Measurements from ENCODE around the gene SYNDIG1. TPM values are rescaled to one million over a fixed set of nuclear protein-coding genes. Genes with fewer than 3 reads are reported as not detected.

The SYNDIG1 gene
- total RNA-seq, 2 donors from 2014 or later: 0.12 to 0.45 TPM

DNA sequence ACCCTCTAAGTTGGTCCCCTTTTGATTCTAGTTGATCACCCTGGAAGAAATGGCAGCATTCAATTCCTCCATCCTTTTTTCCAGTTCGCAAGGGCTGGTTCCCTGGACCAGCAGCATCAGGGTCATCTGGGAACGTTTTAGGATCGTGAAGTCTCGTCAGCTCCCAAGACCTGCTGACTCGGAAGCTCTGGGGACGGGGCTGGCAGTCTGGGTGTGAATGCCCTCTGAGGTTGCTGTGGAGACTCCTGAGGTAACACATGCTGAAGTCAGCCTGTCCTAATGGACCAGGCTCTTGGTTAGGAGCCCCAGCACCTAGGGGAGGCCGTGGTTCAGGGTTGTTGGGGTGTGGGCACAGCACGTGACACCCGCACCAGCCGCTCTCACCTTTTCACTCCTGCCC is 164.1 kb downstream of the SYNDIG1 start:
- intact Hi-C loops (cut with DNase I, micrococcal nuclease): no loop called here
- ATAC-seq (no peak), DNase-seq (no peak)

DNA sequence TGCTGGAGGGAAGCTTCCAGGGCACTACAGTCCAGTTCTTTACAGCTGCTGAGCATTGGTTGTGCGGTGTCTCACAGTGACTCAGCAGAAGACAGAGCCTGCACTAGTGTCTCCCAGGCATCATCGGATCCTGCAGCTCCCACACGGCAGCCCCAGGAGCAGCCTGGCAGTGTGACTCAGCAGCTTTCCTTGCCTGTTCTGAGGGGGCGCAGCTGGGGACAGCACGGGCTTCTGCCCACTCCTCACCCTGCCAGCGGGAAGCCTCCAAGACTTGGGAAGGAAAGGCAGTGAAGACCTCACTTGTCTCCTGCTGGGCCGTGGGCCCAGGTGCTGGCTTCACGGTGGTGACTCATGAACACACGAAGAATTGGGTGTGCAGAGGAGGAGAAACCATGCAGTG is 165.4 kb downstream of the SYNDIG1 start:
- intact Hi-C loops (cut with DNase I, micrococcal nuclease): no loop called here
- DNase-seq: peak in 1 of 2 donors; percentile 41
- ATAC-seq: no peak

DNA sequence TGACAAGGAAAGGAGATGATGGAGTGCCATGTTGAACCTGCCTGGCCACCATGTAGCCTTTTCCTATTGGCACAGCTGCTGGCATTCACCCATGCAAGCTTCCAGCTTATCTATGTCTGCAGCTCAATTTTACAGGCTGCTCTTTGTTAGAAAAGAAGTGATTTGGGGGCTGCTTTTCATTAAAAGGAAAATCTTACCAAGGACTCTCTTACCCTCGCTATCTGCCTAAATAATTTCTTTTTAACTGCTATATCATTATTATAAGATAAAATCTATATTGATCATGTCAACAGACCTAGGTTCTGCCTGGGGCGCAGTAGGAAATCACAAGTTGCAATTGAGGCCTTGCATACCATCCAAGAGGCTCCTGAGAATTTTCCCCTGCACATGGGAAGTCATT is 167.2 kb downstream of the SYNDIG1 start:
- ATAC-seq: no peak
- intact Hi-C loops (cut with DNase I, micrococcal nuclease): no loop called here

DNA sequence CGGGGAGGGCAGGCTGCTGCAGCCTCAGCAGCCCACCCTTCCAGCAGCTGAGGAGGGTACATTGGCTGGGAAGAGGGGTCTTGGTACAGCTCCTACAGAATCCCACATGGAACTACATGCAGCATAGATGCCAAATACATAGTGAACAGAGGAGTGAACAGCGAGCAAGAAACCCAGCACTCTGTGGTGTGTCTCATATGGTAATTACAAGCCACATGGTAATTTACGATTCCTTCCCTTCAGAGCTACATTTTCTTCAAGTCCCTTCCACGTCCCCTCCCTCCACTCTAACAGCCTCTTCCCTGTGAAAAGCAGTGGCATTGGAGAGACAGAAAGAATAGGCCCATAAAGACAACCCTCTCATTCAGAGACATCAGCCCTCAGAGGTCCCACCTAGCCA is 167.7 kb downstream of the SYNDIG1 start:
- no peak for ATAC-seq
- no peak for DNase-seq
- intact Hi-C loops (cut with DNase I, micrococcal nuclease): no loop called here

More for the DNA sequence above, 167.2 kb downstream of the SYNDIG1 start:
- no peak for DNase-seq

DNA sequence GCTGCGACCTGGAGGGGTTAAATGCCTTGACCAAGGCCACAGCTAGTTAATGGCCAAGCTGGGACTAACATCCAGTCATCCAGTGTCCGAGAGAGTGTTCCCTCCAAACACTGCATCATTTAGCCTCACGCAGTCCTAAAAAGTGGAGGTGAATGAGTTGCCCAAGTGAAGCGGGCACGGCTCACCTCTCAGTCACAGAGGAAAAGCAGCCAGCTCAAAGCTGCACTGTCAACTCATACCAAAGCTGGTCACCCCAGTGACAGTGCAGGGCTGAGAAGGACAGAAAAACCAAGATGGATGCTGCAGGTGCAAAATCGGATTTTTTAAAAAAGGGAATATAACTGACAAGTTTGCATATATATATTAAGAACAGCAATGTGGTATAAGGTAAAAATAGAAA is 168.5 kb downstream of the SYNDIG1 start:
- intact Hi-C loops (cut with DNase I, micrococcal nuclease): no loop called here
- ATAC-seq (no peak), DNase-seq (no peak)

DNA sequence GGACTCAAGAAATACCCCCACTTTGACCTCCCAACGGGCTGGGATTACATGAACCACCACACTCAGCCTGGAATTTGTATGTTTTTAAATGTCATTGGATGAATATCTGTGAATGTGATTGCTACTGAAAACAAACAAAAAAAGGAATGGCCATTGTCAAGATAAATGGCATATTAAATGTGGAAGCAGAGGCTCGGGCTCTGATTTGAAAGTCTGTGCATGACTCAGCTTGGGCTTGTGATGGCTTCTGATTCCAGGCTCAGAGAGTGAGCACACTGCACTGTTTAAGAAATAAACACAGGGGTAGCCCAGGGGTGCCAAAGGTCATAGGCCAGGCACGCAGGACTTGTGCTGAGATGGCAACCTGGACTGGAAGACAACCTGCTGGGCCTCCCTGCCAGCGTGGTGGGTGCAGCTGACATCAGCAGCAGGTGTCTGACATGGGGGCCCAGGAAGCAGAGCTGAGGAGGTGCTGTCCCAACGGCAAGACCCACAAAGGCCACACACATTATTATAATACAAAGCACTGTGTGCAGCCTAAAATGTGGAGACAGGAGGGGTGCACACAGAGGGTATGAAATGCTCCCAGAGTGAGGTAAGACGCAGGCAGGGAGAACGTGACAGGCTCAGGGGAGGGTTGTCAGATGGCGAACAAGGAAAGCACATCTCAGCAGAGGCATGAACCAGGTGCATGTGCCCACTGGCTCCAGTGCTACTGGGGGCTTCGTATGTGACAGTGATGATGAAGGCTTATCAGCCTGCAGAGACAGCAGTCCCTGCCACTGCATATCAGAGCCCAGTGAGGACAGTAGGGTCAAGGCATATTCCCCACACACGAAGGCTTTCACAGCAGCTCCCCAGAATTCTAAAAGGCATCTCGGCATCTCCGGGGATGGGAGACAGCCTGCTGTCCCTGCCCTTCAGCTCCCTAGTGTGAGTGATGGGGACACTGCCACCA is 169.4 kb downstream of the SYNDIG1 start:
- intact Hi-C loops (cut with DNase I, micrococcal nuclease): no loop called here
- no peak for DNase-seq
- ATAC-seq: no peak

DNA sequence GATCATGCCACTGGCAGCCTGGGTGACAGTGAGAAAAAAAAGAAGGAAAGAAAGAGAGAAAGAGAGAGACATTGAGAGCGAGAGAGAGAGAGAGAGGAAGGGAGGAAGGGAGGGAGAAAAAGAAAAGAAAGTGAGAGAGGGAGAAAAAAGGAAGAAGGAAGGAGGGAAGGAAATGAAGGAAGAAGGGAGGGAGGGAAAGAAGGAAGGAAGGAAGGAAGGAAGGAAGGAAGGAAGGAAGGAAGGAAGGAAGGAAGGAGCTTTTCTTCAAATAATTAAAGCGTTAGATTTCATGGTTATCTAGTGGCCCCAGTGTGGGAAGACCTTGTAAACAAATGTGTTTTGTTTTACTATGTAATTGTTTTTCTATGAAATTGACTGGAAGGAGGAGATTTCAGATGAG is 170.8 kb downstream of the SYNDIG1 start:
- ATAC-seq (no peak), DNase-seq (no peak)
- intact Hi-C loops (cut with DNase I, micrococcal nuclease): no loop called here

DNA sequence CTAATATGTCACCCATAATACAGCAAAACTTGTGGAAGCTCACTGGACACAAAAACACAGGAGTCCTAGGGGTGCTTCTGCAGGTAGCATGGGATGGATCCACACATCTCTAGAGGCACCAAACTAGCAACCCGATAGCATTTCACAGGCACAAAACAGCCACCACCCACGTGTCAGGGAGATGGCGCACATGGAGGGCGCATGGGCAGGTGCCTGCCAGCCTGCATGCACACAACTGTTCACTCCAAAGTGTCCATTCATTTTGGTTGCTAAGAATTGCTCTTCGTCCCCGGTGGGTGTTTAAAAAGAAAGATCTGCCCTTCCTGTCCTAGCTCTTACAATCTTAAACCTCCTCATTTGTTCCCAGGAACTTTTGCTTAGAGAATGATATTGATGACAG is 171.3 kb downstream of the SYNDIG1 start:
- intact Hi-C loops (cut with DNase I, micrococcal nuclease): no loop called here
- ATAC-seq: no peak
- DNase-seq: no peak

DNA sequence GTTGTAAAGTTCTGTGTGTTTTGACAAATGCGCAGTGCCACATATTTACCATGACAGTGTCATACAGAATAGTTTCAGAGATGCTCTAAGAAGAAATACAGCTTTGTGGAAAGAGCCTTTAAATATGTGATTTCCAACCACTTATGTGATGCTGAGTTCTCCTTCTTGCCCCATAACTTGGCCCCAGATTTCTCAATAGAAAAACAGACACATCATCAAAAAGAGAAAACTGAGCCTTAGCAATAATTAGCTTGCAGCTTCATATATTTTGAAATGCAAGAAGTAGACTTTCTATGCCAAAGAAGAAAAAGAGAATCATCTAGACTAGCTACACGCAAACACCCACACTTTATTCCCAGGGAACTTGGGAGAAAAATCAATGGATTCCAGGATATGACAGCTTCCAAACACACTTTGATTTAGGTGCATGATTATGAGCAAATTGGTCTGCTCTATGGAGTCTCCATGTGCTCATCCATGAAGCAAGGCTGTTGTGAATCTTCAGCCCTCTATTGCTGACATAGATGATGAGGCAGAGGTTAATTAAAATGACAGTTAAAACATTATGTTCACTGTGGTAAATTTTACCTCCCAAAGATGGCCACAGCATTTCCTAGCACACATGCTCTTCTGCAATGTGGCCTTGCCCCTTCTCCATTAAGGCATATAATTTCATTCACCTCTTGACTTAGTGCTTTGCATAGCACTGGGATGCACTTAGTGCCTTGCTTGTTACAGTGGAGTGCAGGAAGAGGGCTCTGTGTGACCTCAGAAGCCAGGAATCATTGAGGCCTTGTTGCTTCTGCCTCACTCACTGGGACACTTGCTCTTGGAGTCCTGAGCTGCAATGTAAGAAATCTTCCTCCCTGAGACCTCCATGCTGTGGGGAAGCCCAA is 174.6 kb downstream of the SYNDIG1 start:
- intact Hi-C loops (cut with DNase I, micrococcal nuclease): no loop called here
- no peak for DNase-seq

DNA sequence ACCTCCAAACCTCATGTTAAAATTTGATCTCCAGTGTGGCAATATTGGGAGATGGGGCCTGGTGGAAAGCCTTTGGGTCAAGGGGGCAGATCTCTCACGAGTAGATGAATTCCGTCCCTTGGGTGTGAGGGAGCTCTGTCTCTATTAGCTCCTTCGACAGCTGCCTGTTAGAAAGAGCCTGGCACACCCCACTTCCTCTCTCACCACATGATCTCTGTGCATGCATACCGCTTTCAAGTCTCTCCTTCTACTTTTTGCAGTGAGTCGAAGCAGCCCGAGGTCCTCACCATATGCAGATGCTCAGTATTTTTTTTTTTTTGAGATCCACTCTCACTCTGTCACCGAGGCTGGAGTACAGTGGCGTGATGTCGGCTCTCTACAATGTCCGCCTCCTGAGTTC is 176.9 kb downstream of the SYNDIG1 start:
- ATAC-seq (no peak), DNase-seq (no peak)
- intact Hi-C loops (cut with DNase I, micrococcal nuclease): no loop called here

More for the DNA sequence above, 174.6 kb downstream of the SYNDIG1 start:
- ATAC-seq: no peak

DNA sequence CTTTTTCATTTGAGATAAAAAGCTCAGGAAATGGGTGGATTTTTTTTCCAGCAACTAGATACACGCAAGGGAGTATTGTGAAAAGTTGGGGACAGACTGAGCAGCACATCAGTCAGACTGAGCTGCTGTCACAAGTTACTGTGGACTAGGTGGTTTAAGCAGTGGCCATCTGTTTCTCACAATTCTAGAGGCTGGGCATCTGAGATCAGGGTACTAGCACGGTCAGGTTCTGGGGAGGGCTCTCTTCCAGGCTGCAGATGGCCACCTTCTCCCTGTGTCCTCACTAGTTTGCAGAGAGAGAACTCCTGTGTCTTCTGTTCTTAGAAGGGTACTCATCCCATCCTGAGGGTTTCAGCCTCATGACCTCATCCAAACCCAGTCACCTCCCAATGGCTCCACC is 178.3 kb downstream of the SYNDIG1 start:
- intact Hi-C loops (cut with DNase I, micrococcal nuclease): no loop called here
- ATAC-seq (no peak), DNase-seq (no peak)

DNA sequence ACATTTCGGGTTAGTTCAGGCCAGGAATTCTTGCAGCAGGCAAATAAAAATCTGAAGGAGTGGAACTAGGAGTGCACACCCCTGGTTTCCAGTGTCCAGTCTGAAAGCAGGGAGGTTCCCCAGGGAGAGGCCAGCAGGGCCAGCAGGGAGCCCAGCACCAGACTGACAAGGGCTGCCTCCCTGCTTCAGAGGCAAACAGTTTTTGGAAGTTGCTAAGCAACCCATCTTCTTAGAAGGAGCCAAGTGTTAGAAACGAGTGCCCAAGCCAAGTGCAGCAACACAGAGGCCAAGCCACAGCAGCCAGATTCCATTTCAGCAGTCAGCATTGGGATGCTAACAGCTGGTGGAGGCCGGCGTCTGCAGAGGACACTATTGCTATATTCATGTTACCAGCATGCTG is 179.1 kb downstream of the SYNDIG1 start:
- DNase-seq: no peak
- intact Hi-C loops (cut with DNase I, micrococcal nuclease): no loop called here
- no peak for ATAC-seq

DNA sequence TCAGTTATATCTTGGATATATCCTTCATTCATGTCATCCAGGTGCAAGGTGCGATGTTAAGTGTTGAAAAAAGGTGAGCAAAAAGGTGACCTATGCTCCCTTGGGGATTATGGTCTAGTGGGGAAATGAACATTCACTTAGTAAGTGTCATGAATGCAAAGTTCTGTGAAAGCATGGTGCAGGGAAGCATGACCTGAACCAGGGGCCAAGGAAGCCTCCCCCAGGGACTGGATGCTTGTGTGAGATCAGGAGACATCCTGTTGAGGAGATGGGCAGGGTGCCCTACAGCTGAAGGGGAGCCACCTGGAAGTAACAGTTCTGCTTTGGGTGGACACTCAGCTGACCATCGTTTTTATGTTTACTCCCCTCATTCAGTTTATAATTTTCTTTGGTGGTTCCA is 179.5 kb downstream of the SYNDIG1 start:
- no peak for DNase-seq
- intact Hi-C loops (cut with DNase I, micrococcal nuclease): no loop called here
- ATAC-seq: no peak

DNA sequence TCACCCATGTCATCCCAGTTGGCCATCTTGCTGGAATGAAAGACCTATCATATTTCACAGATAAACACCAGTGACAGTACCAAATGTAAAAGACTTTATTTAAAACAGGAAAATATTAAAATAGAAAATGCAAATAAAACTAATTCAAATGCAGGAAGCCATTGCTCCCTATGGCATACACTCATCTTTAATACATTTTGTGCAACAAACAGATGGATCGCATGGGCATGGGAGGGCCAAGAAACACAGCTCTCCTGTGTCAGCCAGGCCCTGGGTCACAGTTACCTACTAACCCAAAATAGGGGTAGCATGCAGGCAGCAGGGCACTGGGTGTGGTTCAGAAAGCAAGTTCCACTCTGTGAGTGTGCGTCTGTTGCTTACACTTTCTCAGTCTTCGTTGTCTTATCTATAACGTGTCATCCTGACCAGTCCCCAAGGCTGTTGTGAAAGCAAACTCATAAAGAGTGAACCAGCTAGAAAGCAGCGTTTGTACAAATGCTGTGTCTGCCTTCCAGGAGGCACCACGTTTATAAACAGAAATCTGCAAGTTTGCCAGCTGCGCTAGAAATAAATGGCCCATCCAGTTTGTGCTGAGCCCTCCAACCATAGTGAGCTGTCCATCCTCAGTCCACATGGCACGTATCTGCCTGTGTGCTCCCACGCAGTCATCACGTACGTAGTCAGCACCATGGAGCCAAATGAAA is 180.5 kb downstream of the SYNDIG1 start:
- DNase-seq: no peak
- no peak for ATAC-seq
- intact Hi-C loops (cut with DNase I, micrococcal nuclease): no loop called here

DNA sequence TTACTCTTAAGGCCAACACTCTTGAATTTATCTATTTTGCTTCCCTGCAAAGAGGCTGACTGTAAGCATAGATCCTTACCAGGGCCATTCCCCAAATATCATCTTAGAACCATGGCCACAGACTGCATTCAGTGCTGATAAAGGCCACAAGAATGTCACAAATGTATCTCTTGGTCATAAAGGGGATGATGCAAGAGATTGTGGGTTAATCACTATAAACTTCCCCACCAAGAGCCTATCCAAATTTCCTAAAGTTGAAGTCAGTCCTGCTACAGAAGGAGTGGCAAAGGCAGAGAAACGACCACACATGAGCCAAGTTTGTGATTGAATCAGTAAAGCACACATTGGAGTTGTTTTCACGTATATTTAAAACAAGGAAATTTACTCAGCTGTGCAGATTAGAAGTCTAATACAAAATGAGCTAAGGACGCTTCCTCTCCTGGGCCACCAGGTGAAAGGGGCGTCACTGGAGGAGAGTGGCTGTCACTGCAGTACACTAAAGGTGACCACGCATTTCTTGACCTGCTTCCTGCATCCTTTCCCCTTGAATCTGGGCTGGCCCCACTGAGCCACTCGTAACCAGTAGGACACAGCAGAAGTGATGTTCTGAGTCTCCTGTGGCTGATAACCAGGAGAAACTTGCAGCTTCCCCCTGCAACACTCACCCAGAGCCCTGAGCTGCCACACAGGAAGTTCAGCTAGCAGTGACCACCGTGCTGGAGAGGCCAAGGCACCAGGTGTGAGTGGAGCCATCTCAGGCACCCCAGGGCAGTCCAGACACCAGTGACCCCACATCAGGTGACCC is 181.9 kb downstream of the SYNDIG1 start:
- DNase-seq: no peak
- intact Hi-C loops (cut with DNase I, micrococcal nuclease): no loop called here
- ATAC-seq: no peak

DNA sequence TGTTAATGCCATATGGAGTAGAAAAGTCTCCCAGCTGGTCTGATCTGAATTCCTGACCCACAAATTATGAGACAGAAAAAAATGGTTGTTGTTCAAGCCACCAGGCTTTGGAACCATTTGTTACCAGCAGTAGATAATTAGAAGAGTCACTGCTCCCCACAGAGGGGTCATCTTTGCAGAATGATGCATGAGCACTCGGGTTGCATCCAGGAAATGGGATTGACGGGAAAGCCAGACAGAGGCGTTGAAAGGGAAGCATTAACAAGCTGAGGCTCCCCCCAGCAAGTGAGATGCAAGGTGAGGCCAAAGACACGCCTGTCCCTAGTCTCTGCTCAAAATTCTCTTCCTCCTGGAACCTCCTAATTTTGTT is 182.5 kb downstream of the SYNDIG1 start:
- ATAC-seq (no peak), DNase-seq (no peak)
- intact Hi-C loops (cut with DNase I, micrococcal nuclease): no loop called here

DNA sequence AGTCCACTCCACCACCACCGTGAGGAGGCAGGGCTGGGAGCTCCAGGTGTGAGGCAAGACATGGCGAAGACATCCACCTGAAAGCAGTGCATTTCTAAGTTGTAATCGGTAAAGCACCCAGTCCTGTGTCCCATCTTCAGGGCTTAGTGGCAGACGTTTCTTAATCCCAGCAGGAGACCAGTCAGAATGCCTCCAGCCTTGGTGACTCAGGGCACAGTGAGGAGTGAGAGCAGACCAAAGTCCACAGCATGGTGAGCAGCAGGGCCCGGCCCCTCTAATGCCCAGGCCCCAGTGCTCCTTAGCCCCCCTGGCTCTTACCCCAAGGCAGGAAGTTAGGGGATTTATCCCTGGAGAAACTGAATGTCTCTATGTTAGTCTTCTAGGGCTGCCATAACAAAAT is 183.9 kb downstream of the SYNDIG1 start:
- intact Hi-C loops (cut with DNase I, micrococcal nuclease): no loop called here
- DNase-seq: no peak
- no peak for ATAC-seq

DNA sequence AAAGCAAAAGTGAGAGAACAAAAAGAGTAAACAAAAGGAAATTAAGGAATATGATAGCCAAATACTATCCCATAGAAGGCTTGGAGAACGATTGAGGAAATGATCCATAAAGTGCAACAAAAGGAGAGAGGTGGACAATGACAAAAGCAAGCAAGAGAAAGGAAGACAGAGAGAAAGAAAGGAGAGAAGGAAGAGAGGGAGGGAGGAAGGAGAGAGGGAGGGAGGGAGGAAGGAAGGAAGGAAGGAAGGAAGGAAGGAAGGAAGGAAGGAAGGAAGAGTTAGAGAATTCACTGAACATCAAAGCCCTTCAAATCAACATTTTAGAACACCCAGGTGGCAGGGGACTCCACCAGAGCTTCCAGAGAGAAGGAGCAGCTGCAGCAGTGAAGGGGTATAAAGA is 185.0 kb downstream of the SYNDIG1 start:
- DNase-seq: no peak
- intact Hi-C loops (cut with DNase I, micrococcal nuclease): no loop called here
- no peak for ATAC-seq

DNA sequence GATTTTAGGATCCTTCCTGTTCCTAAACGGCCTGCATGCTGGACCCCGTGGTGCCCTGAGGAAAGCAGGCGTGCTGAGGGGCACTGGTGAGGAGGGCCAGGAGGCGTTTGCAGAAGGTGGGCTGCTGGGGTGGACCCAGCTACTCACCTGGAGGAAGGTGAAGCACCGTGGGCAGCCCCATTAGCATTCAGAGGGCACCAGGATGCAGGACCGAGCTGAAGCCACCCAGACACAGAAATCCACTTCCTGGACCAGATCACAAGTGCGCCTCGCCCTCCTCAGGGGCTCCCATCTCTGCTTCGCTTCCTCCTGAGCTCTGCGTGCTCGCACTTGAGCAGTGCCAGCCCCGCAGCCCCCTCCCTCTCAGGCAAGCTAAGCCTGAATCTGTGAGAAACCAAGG is 187.0 kb downstream of the SYNDIG1 start:
- DNase-seq (no peak), ATAC-seq (no peak)
- intact Hi-C loops (cut with DNase I, micrococcal nuclease): no loop called here

Measured in left colon (tissue), 2 donors.